COLO668 (cell line): Measurements from ENCODE around the gene DYNC1H1.

Source experiments
- DNase-seq: peaks from one replicate; lab custom pipeline; 2025; ENCODE audit not compliant: unreplicated experiment; lab: John Stamatoyannopoulos, UW

Gene DYNC1H1

GRCh38 chr14:101939646-101940170 is 24.7 kb upstream of the DYNC1H1 start:
- DNase-seq: no peak

- DNase-seq: no peak
Observed at GRCh38 chr14:101944451-101944850, 19.9 kb upstream of the DYNC1H1 start.

- no peak for DNase-seq
Observed at GRCh38 chr14:101945171-101945570, 19.2 kb upstream of the DYNC1H1 start.

- DNase-seq: no peak
Observed at GRCh38 chr14:101947577-101947903, 16.8 kb upstream of the DYNC1H1 start.

- DNase-seq: peak; percentile 100
Observed at GRCh38 chr14:101947904-101948665, 16.3 kb upstream of the DYNC1H1 start.

- no peak for DNase-seq
Observed at GRCh38 chr14:101948666-101949216, 15.6 kb upstream of the DYNC1H1 start.

GRCh38 chr14:101950100-101950499 is 14.3 kb upstream of the DYNC1H1 start:
- DNase-seq: no peak

- no peak for DNase-seq
Observed at GRCh38 chr14:101950516-101951215, 13.7 kb upstream of the DYNC1H1 start.

GRCh38 chr14:101953151-101953550 is 11.2 kb upstream of the DYNC1H1 start:
- DNase-seq: no peak

GRCh38 chr14:101954501-101954900 is 9.9 kb upstream of the DYNC1H1 start:
- DNase-seq: no peak

- no peak for DNase-seq
Observed at GRCh38 chr14:101955695-101956161, 8.6 kb upstream of the DYNC1H1 start.

- no peak for DNase-seq
Observed at GRCh38 chr14:101956179-101956885, 8.0 kb upstream of the DYNC1H1 start.

- no peak for DNase-seq
Observed at GRCh38 chr14:101957406-101958234, 6.8 kb upstream of the DYNC1H1 start.

- no peak for DNase-seq
Observed at GRCh38 chr14:101958418-101959180, 5.8 kb upstream of the DYNC1H1 start.

- DNase-seq: no peak
Observed at GRCh38 chr14:101959277-101959676, 5.1 kb upstream of the DYNC1H1 start.

- no peak for DNase-seq
Observed at GRCh38 chr14:101960225-101960624, 4.1 kb upstream of the DYNC1H1 start.

GRCh38 chr14:101961011-101961721 is 3.2 kb upstream of the DYNC1H1 start:
- DNase-seq: peak; percentile 85

- DNase-seq: peak; percentile 66
Observed at GRCh38 chr14:101961746-101962502, 2.4 kb upstream of the DYNC1H1 start.
